GM12872 (cell line): ENCODE measurements around the gene TSPEAR.

ENCODE experiments used
- CTCF ChIP-seq: IDR thresholded peaks from 3 replicates; pipeline ENCODE4 v1.5.1; 2011; ENCODE audit warnings: low read depth, mild to moderate bottlenecking, low read length, moderate library complexity; ENCODE audit not compliant: insufficient read depth

The TSPEAR gene

GRCh38 chr21:44726826-44727225, 15.5 kb upstream of the TSPEAR start:
- no peak for TF ChIP-seq CTCF

GRCh38 chr21:44724926-44725325, 13.6 kb upstream of the TSPEAR start:
- TF ChIP-seq CTCF, result no peak

GRCh38 chr21:44724196-44724595, 12.8 kb upstream of the TSPEAR start:
- no peak for TF ChIP-seq CTCF

GRCh38 chr21:44723177-44724131, 12.1 kb upstream of the TSPEAR start:
- no peak for TF ChIP-seq CTCF

- TF ChIP-seq CTCF, result no peak
Measured at GRCh38 chr21:44722731-44723130, 11.4 kb upstream of the TSPEAR start.

- no peak for TF ChIP-seq CTCF
Measured at GRCh38 chr21:44720170-44720569, 8.8 kb upstream of the TSPEAR start.

GRCh38 chr21:44718571-44718970, 7.2 kb upstream of the TSPEAR start:
- no peak for TF ChIP-seq CTCF
